SK-N-SH treated with all-trans-retinoic acid at 6 μM for 48 hours (cell line): ENCODE measurements around the gene ANKRD12.

Experiments
- ATAC-seq: fragments of 200-7000 bp; cut with Tn5 transposase; 3 replicates; pipeline ENCODE4 v1.9.1; 2020; ENCODE audit warnings: mild to moderate bottlenecking, moderate library complexity
- ARNTL ChIP-seq: fragments of 450-650 bp; formaldehyde crosslinking; IDR thresholded peaks from 2 replicates; pipeline ENCODE4 v1.5.0; 2020; ENCODE audit warnings: low read depth, mild to moderate bottlenecking, moderate library complexity, borderline replicate concordance
- BACH2 ChIP-seq: fragments of 250-450 bp; sonication (Bioruptor Pico); IDR thresholded peaks from 2 replicates; pipeline ENCODE4 v1.9.0; 2021; ENCODE audit warnings: mild to moderate bottlenecking, borderline replicate concordance
- CREB5 ChIP-seq: fragments of 250-450 bp; sonication (Bioruptor Pico); IDR thresholded peaks from 2 replicates; pipeline ENCODE4 v1.5.1; 2020; ENCODE audit warnings: low read depth, mild to moderate bottlenecking, moderate library complexity
- CSDC2 ChIP-seq: fragments of 250-450 bp; sonication (Bioruptor Pico); IDR thresholded peaks from 2 replicates; pipeline ENCODE4 v1.5.0; 2020; ENCODE audit warnings: mild to moderate bottlenecking, moderate library complexity
- CSRNP3 ChIP-seq: fragments of 250-450 bp; sonication (Bioruptor Pico); IDR thresholded peaks from 2 replicates; pipeline ENCODE4 v1.5.1; 2021; ENCODE audit warnings: mild to moderate bottlenecking, moderate library complexity
- GLIS3 ChIP-seq: fragments of 250-450 bp; sonication (Bioruptor Pico); IDR thresholded peaks from 2 replicates; pipeline ENCODE4 v1.5.0; 2020; ENCODE audit warnings: mild to moderate bottlenecking, moderate library complexity
- ISL1 ChIP-seq: fragments of 250-450 bp; sonication (Bioruptor Pico); IDR thresholded peaks from 2 replicates; pipeline ENCODE4 v2.1.2; 2022; ENCODE audit warnings: mild to moderate bottlenecking, moderate library complexity
- OSR1 ChIP-seq: fragments of 250-450 bp; sonication (Bioruptor Pico); IDR thresholded peaks from 2 replicates; pipeline ENCODE4 v1.8.0; 2022; ENCODE audit warnings: moderate library complexity, mild to moderate bottlenecking, inconsistent platforms
- PATZ1 ChIP-seq: fragments of 250-450 bp; sonication (Bioruptor Pico); IDR thresholded peaks from 2 replicates; pipeline ENCODE4 v1.8.0; 2020; ENCODE audit warnings: mild to moderate bottlenecking, moderate library complexity, borderline replicate concordance
- PPARA ChIP-seq: fragments of 250-450 bp; sonication (Bioruptor Pico); IDR thresholded peaks from 2 replicates; pipeline ENCODE4 v1.5.0; 2020; ENCODE audit warnings: mild to moderate bottlenecking, borderline replicate concordance
- RARB ChIP-seq: fragments of 250-450 bp; sonication (Bioruptor Pico); IDR thresholded peaks from 2 replicates; pipeline ENCODE4 v1.8.0; 2021; ENCODE audit warnings: mild to moderate bottlenecking, moderate library complexity
- TCF4 ChIP-seq: fragments of 250-450 bp; sonication (Bioruptor Pico); IDR thresholded peaks from 2 replicates; pipeline ENCODE4 v1.8.0; 2021; ENCODE audit warnings: mild to moderate bottlenecking, moderate library complexity, borderline replicate concordance
- TOX ChIP-seq: fragments of 250-450 bp; sonication (Bioruptor Pico); IDR thresholded peaks from 2 replicates; pipeline ENCODE4 v1.8.0; 2021; ENCODE audit warnings: mild to moderate bottlenecking, moderate library complexity, borderline replicate concordance
- TSHZ2 ChIP-seq: fragments of 250-450 bp; sonication (Bioruptor Pico); IDR thresholded peaks from 2 replicates; pipeline ENCODE4 v1.5.0; 2020; ENCODE audit warnings: mild to moderate bottlenecking, moderate library complexity
- ZC3H10 ChIP-seq: fragments of 250-450 bp; sonication (Bioruptor Pico); IDR thresholded peaks from 2 replicates; pipeline ENCODE4 v1.5.1; 2021; ENCODE audit warnings: mild to moderate bottlenecking, moderate library complexity
- ZFP3 ChIP-seq: fragments of 250-450 bp; sonication (Bioruptor Pico); IDR thresholded peaks from 2 replicates; pipeline ENCODE4 v1.5.0; 2020; ENCODE audit warnings: mild to moderate bottlenecking, moderate library complexity
- ZNF565 ChIP-seq: fragments of 450-650 bp; formaldehyde crosslinking; conservative IDR thresholded peaks from 2 replicates; pipeline ENCODE4 v1.5.0; 2020; ENCODE audit warnings: low read depth, mild to moderate bottlenecking, moderate library complexity
- ZNF70 ChIP-seq: fragments of 450-650 bp; formaldehyde crosslinking; IDR thresholded peaks from 2 replicates; pipeline ENCODE4 v1.5.0; 2020; ENCODE audit warnings: mild to moderate bottlenecking, moderate library complexity
- ZNF8 ChIP-seq: fragments of 450-650 bp; formaldehyde crosslinking; IDR thresholded peaks from 2 replicates; pipeline ENCODE4 v1.5.0; 2020; ENCODE audit warnings: mild to moderate bottlenecking, moderate library complexity

The ANKRD12 gene

GRCh38 chr18:9217743-9218451 lies 81.3 kb downstream of the ANKRD12 start:
- TF ChIP-seq TOX (CRISPR knock-in tag) (no peak), PATZ1 (CRISPR knock-in tag) (no peak), TCF4 (CRISPR knock-in tag) (no peak)
- TF ChIP-seq, all 23 proteins: peak for 0
- ATAC-seq, result no peak

- no peak for ATAC-seq
- no peak for TF ChIP-seq GLIS3 (CRISPR knock-in tag)
- no peak for TF ChIP-seq CREB5
Observed at GRCh38 chr18:9221040-9221439, 84.5 kb downstream of the ANKRD12 start.

GRCh38 chr18:9221661-9222060 lies 85.1 kb downstream of the ANKRD12 start:
- no peak for ATAC-seq
- no peak for TF ChIP-seq ZFP3 (CRISPR knock-in tag)
- no peak for TF ChIP-seq ZNF70 (CRISPR knock-in tag)
- no peak for TF ChIP-seq CSDC2
- TF ChIP-seq ISL1 (CRISPR knock-in tag), result no peak
- TF ChIP-seq ZNF8 (CRISPR knock-in tag), result no peak
- no peak for TF ChIP-seq TCF4 (CRISPR knock-in tag)
- no peak for TF ChIP-seq ZNF565 (CRISPR knock-in tag)
- TF ChIP-seq RARB, result no peak
- TF ChIP-seq CREB5, result no peak
- no peak for TF ChIP-seq CSRNP3 (CRISPR knock-in tag)
- no peak for TF ChIP-seq OSR1 (CRISPR knock-in tag)
- no peak for TF ChIP-seq PPARA (CRISPR knock-in tag)
- no peak for TF ChIP-seq TSHZ2
- TF ChIP-seq GLIS3 (CRISPR knock-in tag), result no peak

- no peak for ATAC-seq
- TF ChIP-seq PPARA (CRISPR knock-in tag) (no peak), ZC3H10 (CRISPR knock-in tag) (no peak), TSHZ2 (no peak), ISL1 (CRISPR knock-in tag) (no peak), ZNF70 (CRISPR knock-in tag) (no peak), CREB5 (no peak), ZNF565 (CRISPR knock-in tag) (no peak), ZNF8 (CRISPR knock-in tag) (no peak), BACH2 (CRISPR knock-in tag) (no peak), CSRNP3 (CRISPR knock-in tag) (no peak), ARNTL (CRISPR knock-in tag) (no peak), ZFP3 (CRISPR knock-in tag) (no peak)
Observed at GRCh38 chr18:9223356-9223755, 86.8 kb downstream of the ANKRD12 start.
